ENCODE data around the gene COP1. TPM values are rescaled to one million over a fixed set of nuclear protein-coding genes. Genes with fewer than 3 reads are reported as not detected.

Gene COP1
- total and polyA plus RNA-seq, 2 of the 8 experiments (the other 6 are each of a cell fraction or from before 2014, with no cell fraction given) = 26.2 to 44.9 TPM

GRCh38 chr1:176199707-176200106 is 7.4 kb downstream of the COP1 start:
- Histone ChIP-seq H4K5ac (ENCODE audit: insufficient read length, low read depth, low read length) (no peak overlapping the region), H4K91ac (replicated peaks; ENCODE audit: insufficient read length, low read length) (no peak overlapping the region), H2AFZ (ENCODE audit: low read length) (no peak overlapping the region), H3K27me3 (replicated peaks in 1 of 4; ENCODE audit: control insufficient read depth in 3 of 4, extremely low read depth in 1 of 4, insufficient read depth in 3 of 4, low read length in 3 of 4) (no peaks in the 10 kb centered on the region), H3K56ac (replicated peaks; ENCODE audit: insufficient read length, low read depth, low read length) (no peak overlapping the region), H2BK20ac (ENCODE audit: low read length) (no peak overlapping the region), H3K23me2 (ENCODE audit: low read depth, low read length) (no peaks in the 10 kb centered on the region), H3K36me3 (ENCODE audit: control insufficient read depth in 2 of 4, insufficient read depth in 4 of 4, low read length in 3 of 4) (no peaks in the 10 kb centered on the region), H3K27ac (ENCODE audit: low read depth, low read length) (no peak overlapping the region), H2BK15ac (ENCODE audit: low read length) (no peak overlapping the region), H3K18ac (ENCODE audit: extremely low read depth, low read length) (no peak overlapping the region), H2BK120ac (replicated peaks; ENCODE audit: low read depth, low read length) (no peak overlapping the region), H3K9me3 (ENCODE audit: insufficient read depth in 2 of 2, low read depth in 1 of 2, low read length in 1 of 2) (no peaks in the 10 kb centered on the region), H2BK12ac (ENCODE audit: low read depth, low read length) (no peak overlapping the region), H3K4me3 (ENCODE audit: extremely low read depth in 1 of 4, insufficient read depth in 2 of 4, low read depth in 3 of 4, low read length in 4 of 4) (no peak overlapping the region), H3K4me2 (ENCODE audit: insufficient read depth in 1 of 2, low read depth in 2 of 2, low read length in 2 of 2) (no peak overlapping the region), H3K4ac (replicated peaks; ENCODE audit: insufficient read length, low read depth, low read length) (no peak overlapping the region), H2AK5ac (ENCODE audit: low read depth, low read length) (no peak overlapping the region), H3K14ac (ENCODE audit: insufficient read length) (no peak overlapping the region), H3K79me1 (ENCODE audit: low read depth, low read length) (peaks cover 4% of the 10 kb centered on the region; the same call in 1 of the 2 replicates), H4K20me1 (replicated peaks in 1 of 2; ENCODE audit: control insufficient read depth in 1 of 2, insufficient read depth in 2 of 2, low read length in 2 of 2) (peaks cover 4 to 6% of the 10 kb centered on the region in 2 experiments), H2BK5ac (ENCODE audit: low read depth, low read length) (no peak overlapping the region), H4K8ac (ENCODE audit: extremely low read depth, insufficient read depth, low read length) (no peak overlapping the region), H3K9ac (replicated peaks in 1 of 4; ENCODE audit: extremely low read depth in 1 of 4, low read depth in 3 of 4, low read length in 3 of 4) (no peak overlapping the region), H3K23ac (ENCODE audit: insufficient read length) (no peak overlapping the region), H3K4me1 (replicated peaks in 1 of 4; ENCODE audit: control insufficient read depth in 3 of 4, insufficient read depth in 4 of 4, low read length in 3 of 4) (no peaks in the 10 kb centered on the region), H3K79me2 (ENCODE audit: control insufficient read depth in 1 of 2, insufficient read depth in 2 of 2, low read length in 2 of 2) (peaks cover 15 to 99% of the 10 kb centered on the region in 2 experiments)
- ChIA-PET CTCF (ENCODE audit: partially characterized antibody) (no interaction called here), POLR2A (ENCODE audit: partially characterized antibody) (no interaction called here)
- 100% methylated on average over 1 of the region's 1 CpG; no CpG with 5 or more reads in 1 of the 2 experiments for WGBS, 2 experiments (ENCODE audit: extremely low coverage in 1 of 2, insufficient coverage in 1 of 2, insufficient read length in 1 of 2, insufficient replicate concordance in 2 of 2, low coverage in 1 of 2, low lambda C conversion rate in 2 of 2, missing lambda C conversion rate in 1 of 2)
- DNase-seq (ENCODE audit: low read depth in 1 of 2, low spot score in 2 of 2) (no peak), FAIRE-seq (no peak)
- TF ChIP-seq BRCA1 (IDR thresholded peaks at IDR 0.05; ENCODE audit: low read depth, low read length) = no peak
- TF ChIP-seq NRF1 (IDR thresholded peaks at IDR 0.05; ENCODE audit: low read depth, low read length) = no peak
- TF ChIP-seq BACH1 (IDR thresholded peaks at IDR 0.05; ENCODE audit: low read length) = no peak
- no peak for TF ChIP-seq ATF2 (IDR thresholded peaks at IDR 0.05; ENCODE audit: low read length)
- TF ChIP-seq SP1 (IDR thresholded peaks at IDR 0.05; ENCODE audit: low read depth, low read length) = no peak
- no peak for TF ChIP-seq PHF8 (conservative IDR thresholded peaks at IDR 0.05; ENCODE audit: low read depth, low read length)
- no peak for TF ChIP-seq JUN (IDR thresholded peaks at IDR 0.05; ENCODE audit: low read depth, low read length)
- no peak for TF ChIP-seq MAFK (IDR thresholded peaks at IDR 0.05; ENCODE audit: low read depth, low read length)
- no peak for TF ChIP-seq CTCF (IDR thresholded peaks at IDR 0.05; ENCODE audit: control extremely low read depth in 1 of 3, insufficient read depth in 1 of 3, low read depth in 1 of 3, low read length in 3 of 3)
- TF ChIP-seq CBX8 (IDR thresholded peaks at IDR 0.05; ENCODE audit: borderline replicate concordance, low read depth, low read length) = no peak
- TF ChIP-seq JUND (IDR thresholded peaks at IDR 0.05; ENCODE audit: low read length) = no peak
